Anterior cingulate cortex (tissue), 58 donors: ENCODE results near the gene STK10.

Source experiments
- DNase-seq, 58 donors: peaks; one replicate each; lab custom pipeline; 2025; lab: John Stamatoyannopoulos, UW

The STK10 gene

GRCh38 chr5:171992813-171993212, 195.2 kb downstream of the STK10 start:
- no peak for DNase-seq

DNA sequence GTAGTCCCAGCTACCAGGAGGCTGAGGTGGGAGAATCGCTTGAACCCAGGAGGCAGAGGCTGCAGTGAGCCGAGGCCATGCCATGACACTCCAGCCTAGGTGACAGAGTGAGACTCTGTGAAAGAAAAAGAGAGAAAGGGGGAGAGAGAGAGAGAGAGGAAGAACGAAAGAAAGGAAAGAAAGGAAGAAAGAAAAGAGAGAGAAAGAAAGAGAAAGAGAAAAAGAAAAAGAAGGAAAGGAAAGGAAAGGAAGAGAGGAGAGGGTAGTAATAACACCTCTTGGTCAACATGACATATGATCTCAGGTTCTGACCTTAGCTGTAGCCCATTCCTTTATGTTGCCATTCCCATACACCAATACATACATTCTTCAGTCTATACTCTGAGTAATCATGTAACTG, 195.7 kb downstream of the STK10 start:
- DNase-seq: no peak
